ENCODE data around the gene PDK2.
"Not testable (repeated sequence)": the region's sequence is repeated elsewhere in the genome, so short reads cannot be mapped to it uniquely, and the experiment has no call there.

The PDK2 gene

GRCh38 chr17:50059256-50059655 is 35.9 kb upstream of the PDK2 start:
- DNase-seq, result no peak

GRCh38 chr17:50059759-50060273 is 35.3 kb upstream of the PDK2 start:
- DNase-seq, result no peak

GRCh38 chr17:50060951-50061712 is 34.0 kb upstream of the PDK2 start:
- no peak for DNase-seq

GRCh38 chr17:50061713-50062045 is 33.5 kb upstream of the PDK2 start:
- not testable (repeated sequence) for DNase-seq

GRCh38 chr17:50062293-50063243 is 32.6 kb upstream of the PDK2 start:
- DNase-seq, result no peak

GRCh38 chr17:50063561-50064252 is 31.4 kb upstream of the PDK2 start:
- no peak for DNase-seq

- DNase-seq, result no peak
Observed at GRCh38 chr17:50064253-50065001, 30.7 kb upstream of the PDK2 start.

- no peak for DNase-seq
Observed at GRCh38 chr17:50065056-50065455, 30.1 kb upstream of the PDK2 start.

- no peak for DNase-seq
Observed at GRCh38 chr17:50066995-50067394, 28.2 kb upstream of the PDK2 start.

GRCh38 chr17:50067996-50068395 is 27.2 kb upstream of the PDK2 start:
- no peak for DNase-seq

- no peak for DNase-seq
Observed at GRCh38 chr17:50070908-50071680, 24.1 kb upstream of the PDK2 start.

- DNase-seq, result no peak
Observed at GRCh38 chr17:50071692-50072091, 23.5 kb upstream of the PDK2 start.

- no peak for DNase-seq
Observed at GRCh38 chr17:50072130-50072529, 23.0 kb upstream of the PDK2 start.

- DNase-seq, result no peak
Observed at GRCh38 chr17:50072925-50073324, 22.2 kb upstream of the PDK2 start.

GRCh38 chr17:50074227-50074626 is 20.9 kb upstream of the PDK2 start:
- no peak for DNase-seq

- DNase-seq, result no peak
Observed at GRCh38 chr17:50075446-50076032, 19.6 kb upstream of the PDK2 start.

GRCh38 chr17:50076221-50076590 is 18.9 kb upstream of the PDK2 start:
- no peak for DNase-seq

GRCh38 chr17:50076591-50077235 is 18.4 kb upstream of the PDK2 start:
- no peak for DNase-seq

- DNase-seq, result no peak
Observed at GRCh38 chr17:50078430-50078829, 16.7 kb upstream of the PDK2 start.

GRCh38 chr17:50079334-50080095 is 15.6 kb upstream of the PDK2 start:
- DNase-seq, result peak; percentile 49 to 54

All from activated CD4-positive, alpha-beta T cell treated with anti-CD3 and anti-CD28 coated beads, Interleukin-2, amount 50 U/mL, for 48 hours (primary cell).